Activated CD8-positive, alpha-beta T cell treated with anti-CD3 and anti-CD28 coated beads for 36 hours (primary cell): ENCODE data around the gene STK39. TPM values are rescaled to one million over a fixed set of nuclear protein-coding genes. Genes with fewer than 3 reads are reported as not detected.

ENCODE experiments used
- ATAC-seq: fragments of 200-7000 bp; cut with Tn5 transposase; one replicate; pipeline ENCODE4 v1.10.0; 2021; ENCODE audit warnings: mild to moderate bottlenecking, moderate library complexity
- CTCF ChIA-PET: fragments of 350-600 bp; sonication (Branson Sonifier 250); formaldehyde crosslinking; loops from one replicate; lab custom pipeline; 2021; ENCODE audit warnings: antibody characterized with exemption; lab: Charles Lee
- POLR2A ChIA-PET: fragments of 350-600 bp; sonication (Branson Sonifier 250); formaldehyde crosslinking; loops from one replicate; lab custom pipeline; 2021; ENCODE audit warnings: antibody characterized with exemption; lab: Charles Lee
- DNase-seq: peaks from one replicate; pipeline ENCODE4 v3.0.0-alpha.2; 2020
- H3K27ac Mint-ChIP-seq: one replicate; pipeline ENCODE4 v1.8.0; 2021; ENCODE audit warnings: mild to moderate bottlenecking, mixed read lengths
- H3K27me3 Mint-ChIP-seq: one replicate; pipeline ENCODE4 v1.8.0; 2021; ENCODE audit warnings: mixed read lengths
- H3K36me3 Mint-ChIP-seq: one replicate; pipeline ENCODE4 v1.8.0; 2021; ENCODE audit warnings: low read depth, mixed read lengths
- H3K4me1 Mint-ChIP-seq: one replicate; pipeline ENCODE4 v1.8.0; 2021; ENCODE audit warnings: low read depth, mixed read lengths
- H3K4me3 Mint-ChIP-seq: one replicate; pipeline ENCODE4 v1.8.0; 2021; ENCODE audit warnings: mild to moderate bottlenecking, moderate library complexity, mixed read lengths
- H3K9me3 Mint-ChIP-seq: one replicate; pipeline ENCODE4 v1.8.0; 2021; ENCODE audit warnings: mixed read lengths
- CTCF ChIP-seq: fragments of 200-600 bp; IDR thresholded peaks from one replicate; pipeline ENCODE4 v1.8.0; 2022; ENCODE audit warnings: antibody characterized with exemption, mild to moderate bottlenecking
- intact Hi-C: fragments of 100-400 bp; cut with micrococcal nuclease; formaldehyde crosslinking; loops from one replicate; pipeline ENCODE4 v1.10.0; 2022
- total RNA-seq, 2 experiments: library from RNA; stranded (reverse); gene quantifications; one replicate each; pipeline ENCODE4 v1.2.3, GENCODE V29; 2021

STK39 gene
- total RNA-seq, 2 experiments from 2014 or later = 32.8 to 33.9 TPM

GRCh38 chr2:168200930-168201583, 46.3 kb downstream of the STK39 start:
- no peaks in the 10 kb centered on the region for H3K9me3 Mint-ChIP-seq
- POLR2A ChIA-PET = interaction anchor here (1.2 to 1.5 kb wide), 2 partner anchors 9 to 19 kb away, joined by 3 to 5 read pairs; no protein-coding TSS in a partner anchor
- no peak overlapping the region for H3K4me3 Mint-ChIP-seq
- peaks cover 14% of the 10 kb centered on the region for H3K36me3 Mint-ChIP-seq
- no peak for ATAC-seq
- CTCF ChIA-PET = interaction anchor here (0.8 to 1.3 kb wide), 4 partner anchors 9 to 26 kb away, joined by 3 read pairs; no protein-coding TSS in a partner anchor
- TF ChIP-seq CTCF = no peak
- intact Hi-C loops = no loop called here
- no peak overlapping the region for H3K27ac Mint-ChIP-seq
- DNase-seq = no peak
- H3K4me1 Mint-ChIP-seq = peaks cover 50% of the 10 kb centered on the region
- no peaks in the 10 kb centered on the region for H3K27me3 Mint-ChIP-seq

- peaks cover 14% of the 10 kb centered on the region for H3K36me3 Mint-ChIP-seq
- H3K9me3 Mint-ChIP-seq = no peaks in the 10 kb centered on the region
- no peak overlapping the region for H3K27ac Mint-ChIP-seq
- DNase-seq (no peak), ATAC-seq (no peak)
- H3K4me3 Mint-ChIP-seq = no peak overlapping the region
- CTCF ChIA-PET = no interaction called here
- POLR2A ChIA-PET = interaction anchor here (1.0 kb wide), 1 partner anchor 13 kb away, joined by 3 read pairs; no protein-coding TSS in a partner anchor
- TF ChIP-seq CTCF = no peak
- H3K27me3 Mint-ChIP-seq = no peaks in the 10 kb centered on the region
- peaks cover 69% of the 10 kb centered on the region for H3K4me1 Mint-ChIP-seq
- intact Hi-C loops = no loop called here
Observed at GRCh38 chr2:168198476-168199207, 48.8 kb downstream of the STK39 start.

- H3K9me3 Mint-ChIP-seq = no peaks in the 10 kb centered on the region
Observed at GRCh38 chr2:168196764-168197180, 50.6 kb downstream of the STK39 start.

GRCh38 chr2:168194784-168195522, 52.4 kb downstream of the STK39 start:
- CTCF ChIA-PET = interaction anchor here (0.7 to 2.7 kb wide), 11 partner anchors 8 to 152 kb away, joined by 3 to 12 read pairs (median 4); no protein-coding TSS in a partner anchor
- no peaks in the 10 kb centered on the region for H3K27me3 Mint-ChIP-seq
- H3K4me3 Mint-ChIP-seq = peak overlapping the region; percentile 69
- ATAC-seq (peak; percentile 81), DNase-seq (peak; percentile 63)
- TF ChIP-seq CTCF = no peak
- no peaks in the 10 kb centered on the region for H3K9me3 Mint-ChIP-seq
- H3K36me3 Mint-ChIP-seq = peaks cover 7% of the 10 kb centered on the region
- peaks cover 71% of the 10 kb centered on the region for H3K4me1 Mint-ChIP-seq
- intact Hi-C loops = loop anchor here (1.0 kb wide), 1 partner anchor 17 kb away; no protein-coding TSS in a partner anchor
- POLR2A ChIA-PET = interaction anchor here (0.9 to 2.4 kb wide), 6 partner anchors 12 to 52 kb away, joined by 3 to 22 read pairs (median 7); partner anchors contain the start of gene STK39
- H3K27ac Mint-ChIP-seq = peak overlapping the region; percentile 98

More at GRCh38 chr2:168196764-168197180, 50.6 kb downstream of the STK39 start:
- Mint-ChIP-seq H3K27me3 (no peaks in the 10 kb centered on the region), H3K27ac (peak overlapping the region; percentile 48), H3K36me3 (peaks cover 7% of the 10 kb centered on the region), H3K4me1 (peaks cover 72% of the 10 kb centered on the region), H3K4me3 (no peak overlapping the region)
- no peak for DNase-seq
- ChIA-PET CTCF (interaction anchor here (1.1 to 2.7 kb wide), 3 partner anchors 10 to 15 kb away, joined by 3 to 12 read pairs (median 7); no protein-coding TSS in a partner anchor), POLR2A (interaction anchor here (2.1 kb wide), 1 partner anchor 11 kb away, joined by 8 read pairs; no protein-coding TSS in a partner anchor)
- intact Hi-C loops = no loop called here
- no peak for TF ChIP-seq CTCF
- no peak for ATAC-seq
